Body of pancreas (tissue), 4 donors: ENCODE measurements around the gene AK1. TPM values are rescaled to one million over a fixed set of nuclear protein-coding genes. Genes with fewer than 3 reads are reported as not detected.
A peak's percentile ranks its signal among the peaks of the same experiment; 100 is the strongest.

Experiments used
- ATAC-seq: fragments of 150-250 bp; one replicate; pipeline ENCODE4 v1.9.1; 2016
- DNase-seq, 4 donors: peaks; one replicate each; pipeline ENCODE4 v3.0.0-alpha.2; 2019
- H3K27ac ChIP-seq, 4 donors: fragments of 200-600 bp; sonication (generic); 1 replicate in 3 of 4; 2 replicates in 1 of 4; pipeline versions ENCODE4 v1.5.1 to v1.6.1; 2016 to 2019; ENCODE audit warnings: mild to moderate bottlenecking in 1 of 4, mixed read lengths in 1 of 4, moderate library complexity in 1 of 4
- H3K27me3 ChIP-seq, 2 donors: fragments of 200-600 bp; sonication (generic); one replicate each; pipeline ENCODE4 v1.6.0; 2016; ENCODE audit warnings: mild to moderate bottlenecking in 1 of 2
- H3K36me3 ChIP-seq, 2 donors: fragments of 200-600 bp; sonication (generic); replicated peaks in 1 of 2; 2 replicates each; pipeline ENCODE4 v1.5.1; 2016; ENCODE audit warnings: low read depth in 2 of 2; ENCODE audit not compliant: insufficient read depth in 1 of 2
- H3K4me1 ChIP-seq: fragments of 200-600 bp; sonication (generic); one replicate; pipeline ENCODE4 v1.6.0; 2016
- H3K4me3 ChIP-seq, 2 donors: fragments of 200-600 bp; sonication (generic); 1 replicate in 1 of 2; 2 replicates in 1 of 2; pipeline ENCODE4 v1.5.1; 2016 to 2019
- H3K9me3 ChIP-seq, 3 donors: fragments of 200-600 bp; sonication (generic); 1 replicate in 2 of 3; 2 replicates in 1 of 3; pipeline ENCODE4 v1.5.1; 2016
- CTCF ChIP-seq, 7 experiments: fragments of 450-650 bp in 4 of 7; fragments of 200-600 bp in 3 of 7; sonication (generic) in 3 of 7; IDR thresholded peaks; one replicate each; pipeline ENCODE4 v1.5.1; 2016 to 2019; ENCODE audit warnings: antibody characterized with exemption in 7 of 7
- POLR2A ChIP-seq, 3 donors: fragments of 450-650 bp; IDR thresholded peaks; one replicate each; pipeline ENCODE4 v1.6.1; 2016; ENCODE audit warnings: antibody characterized with exemption in 3 of 3, mild to moderate bottlenecking in 2 of 3
- WGBS, 2 donors: methylation state at CpG; one replicate each; pipeline ENCODE4 v1.1.5; 2017; 5-methylcytosine and 5-hydroxymethylcytosine counted together
- intact Hi-C: fragments of 100-400 bp; cut with DNase I; formaldehyde crosslinking; loops from one replicate; pipeline ENCODE4 v1.15.1; 2023
- total RNA-seq, 2 donors: library from RNA; depleted of rRNA; stranded (reverse); fragments of >200 nt; gene quantifications; one replicate each; pipeline ENCODE4 v1.1.0, GENCODE V29; 2016

The AK1 gene
- total RNA-seq, 2 donors from 2014 or later: 8.8 to 23.7 TPM

- ATAC-seq: peak; percentile 57
- WGBS, 2 donors: 42 to 61% methylated on average over 15 to 37 of the region's 37 CpGs
- peaks cover 0 to 2% (median 0%) of the 10 kb centered on the region in 3 donors for H3K9me3 ChIP-seq
- H3K4me3 ChIP-seq: peak within 1 kb of the TSS in 1 of 2 donors; percentile 8
- intact Hi-C loops: no loop called here
- no peaks in the 10 kb centered on the region for H3K27me3 ChIP-seq
- no peaks in the 10 kb centered on the region for H3K36me3 ChIP-seq
- peak within 1 kb of the TSS; percentile 30 to 79 (median 62) for H3K27ac ChIP-seq
- DNase-seq: peak; percentile 47 to 61 (median 56)
- H3K4me1 ChIP-seq: peaks cover 17% of the 10 kb centered on the region
- TF ChIP-seq POLR2A (IDR thresholded peaks at IDR 0.05): peak in 2 of 3 donors; percentile 54 to 55
- TF ChIP-seq CTCF (IDR thresholded peaks at IDR 0.05): no peak
Measured at GRCh38 chr9:127854184-127854806, 23.2 kb downstream of the AK1 start, which contains the start of gene ENG. TSS of gene ENG (minus strand) at chr9:127854658. CDS start at chr9:127854355, 303 bp downstream.

GRCh38 chr9:127853312-127854183 is 23.9 kb downstream of the AK1 start:
- H3K4me3 ChIP-seq: peak overlapping the region in 1 of 2 donors; percentile 8
- H3K27ac ChIP-seq: peak overlapping the region in 3 of 4 donors; percentile 30 to 79 (median 72)
- TF ChIP-seq CTCF (IDR thresholded peaks at IDR 0.05): no peak
- no peak for TF ChIP-seq POLR2A (IDR thresholded peaks at IDR 0.05)
- intact Hi-C loops: no loop called here
- ATAC-seq: no peak
- peaks cover 10% of the 10 kb centered on the region for H3K4me1 ChIP-seq
- H3K36me3 ChIP-seq: no peaks in the 10 kb centered on the region
- DNase-seq: no peak
- WGBS, 2 donors: 63 to 79% methylated on average over 8 to 13 of the region's 13 CpGs
- H3K27me3 ChIP-seq: no peaks in the 10 kb centered on the region
- H3K9me3 ChIP-seq: peaks cover 0 to 7% (median 0%) of the 10 kb centered on the region in 3 donors

GRCh38 chr9:127852829-127853228 is 24.6 kb downstream of the AK1 start:
- intact Hi-C loops: no loop called here
- TF ChIP-seq CTCF (IDR thresholded peaks at IDR 0.05) (no peak), POLR2A (IDR thresholded peaks at IDR 0.05) (no peak)
- DNase-seq (no peak), ATAC-seq (no peak)
- Histone ChIP-seq H3K36me3 (no peaks in the 10 kb centered on the region), H3K9me3 (peaks cover 0 to 7% (median 0%) of the 10 kb centered on the region in 3 donors), H3K27me3 (no peaks in the 10 kb centered on the region), H3K27ac (peak overlapping the region in 3 of 4 donors; percentile 30 to 79 (median 72)), H3K4me1 (peaks cover 3% of the 10 kb centered on the region), H3K4me3 (no peak overlapping the region)
- 69 to 84% methylated on average over 9 of the region's 9 CpGs for WGBS, 2 donors

GRCh38 chr9:127850286-127850830 is 27.1 kb downstream of the AK1 start:
- DNase-seq (no peak), ATAC-seq (no peak)
- H3K36me3 ChIP-seq: no peaks in the 10 kb centered on the region
- peak overlapping the region in 1 of 4 donors; percentile 12 for H3K27ac ChIP-seq
- intact Hi-C loops: no loop called here
- H3K4me1 ChIP-seq: peaks cover 12% of the 10 kb centered on the region
- no peak overlapping the region for H3K4me3 ChIP-seq
- WGBS, 2 donors: 81 to 87% methylated on average over 16 to 17 of the region's 17 CpGs
- peaks cover 0 to 7% (median 0%) of the 10 kb centered on the region in 3 donors for H3K9me3 ChIP-seq
- TF ChIP-seq POLR2A (IDR thresholded peaks at IDR 0.05) (no peak), CTCF (IDR thresholded peaks at IDR 0.05) (no peak)
- H3K27me3 ChIP-seq: no peaks in the 10 kb centered on the region
